GM21786 (cell line): ENCODE measurements around the gene ERN2.

Source experiments
- ATAC-seq: cut with Tn5 transposase; IDR thresholded peaks from one replicate; pipeline ENCODE4 v1.9.1; 2021; ENCODE audit not compliant: unreplicated experiment

ERN2 gene

DNA sequence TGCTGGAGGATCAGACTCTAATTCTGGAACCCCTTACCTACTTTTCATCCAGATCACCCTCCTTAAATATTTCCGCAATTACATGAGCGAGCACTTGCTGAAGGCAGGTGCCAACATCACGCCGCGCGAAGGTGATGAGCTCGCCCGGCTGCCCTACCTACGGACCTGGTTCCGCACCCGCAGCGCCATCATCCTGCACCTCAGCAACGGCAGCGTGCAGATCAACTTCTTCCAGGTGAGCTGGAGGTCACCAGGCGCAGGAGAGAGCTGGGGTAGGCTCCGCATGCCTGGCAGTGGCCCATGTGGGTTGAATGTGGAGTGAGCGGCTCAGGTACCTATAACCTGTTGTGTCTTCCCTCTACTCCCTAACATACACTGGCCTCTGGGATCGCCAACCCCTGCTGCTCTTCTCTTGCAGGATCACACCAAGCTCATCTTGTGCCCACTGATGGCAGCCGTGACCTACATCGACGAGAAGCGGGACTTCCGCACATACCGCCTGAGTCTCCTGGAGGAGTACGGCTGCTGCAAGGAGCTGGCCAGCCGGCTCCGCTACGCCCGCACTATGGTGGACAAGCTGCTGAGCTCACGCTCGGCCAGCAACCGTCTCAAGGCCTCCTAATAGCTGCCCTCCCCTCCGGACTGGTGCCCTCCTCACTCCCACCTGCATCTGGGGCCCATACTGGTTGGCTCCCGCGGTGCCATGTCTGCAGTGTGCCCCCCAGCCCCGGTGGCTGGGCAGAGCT, 23.4 kb downstream of the ERN2 start:
- ATAC-seq, result no peak

DNA sequence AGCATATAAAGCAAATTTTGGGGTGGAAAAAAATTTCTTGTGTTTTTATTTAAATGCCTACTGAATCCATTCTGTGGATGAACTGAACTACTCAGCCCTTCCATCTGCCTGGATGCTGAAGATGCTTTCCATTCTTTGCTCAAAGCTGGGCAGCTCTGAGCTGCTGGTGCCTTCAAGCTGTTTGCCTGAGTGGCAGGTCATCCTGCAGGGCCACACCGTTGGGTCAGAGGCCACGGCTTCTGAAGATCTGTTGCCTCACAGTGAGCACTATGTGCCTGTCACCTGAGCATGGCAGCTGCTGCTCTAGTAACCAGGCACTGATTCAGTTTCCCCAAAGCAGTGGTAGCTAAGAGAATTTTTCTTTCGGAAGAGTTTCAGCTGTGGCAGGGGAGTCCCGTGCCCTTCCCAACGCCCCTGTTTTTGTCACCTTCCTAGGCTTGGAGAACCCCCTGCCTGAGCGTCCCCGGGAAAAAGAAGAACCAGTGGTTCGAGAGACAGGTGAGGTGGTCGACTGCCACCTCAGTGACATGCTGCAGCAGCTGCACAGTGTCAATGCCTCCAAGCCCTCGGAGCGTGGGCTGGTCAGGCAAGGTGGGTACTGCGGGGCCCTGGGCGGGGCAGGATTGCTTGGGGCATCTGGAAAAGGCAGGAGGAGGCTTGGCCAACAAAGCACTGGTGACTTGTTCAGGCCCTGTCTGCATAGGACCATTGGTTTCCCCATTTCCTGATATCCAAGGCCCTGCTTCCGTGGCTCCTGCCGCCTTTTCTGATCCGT, 25.8 kb downstream of the ERN2 start:
- no peak for ATAC-seq

GRCh38 chr16:23683487-23683886, 29.5 kb downstream of the ERN2 start:
- no peak for ATAC-seq

- ATAC-seq, result no peak
Observed at GRCh38 chr16:23682181-23682580, 30.8 kb downstream of the ERN2 start.

DNA sequence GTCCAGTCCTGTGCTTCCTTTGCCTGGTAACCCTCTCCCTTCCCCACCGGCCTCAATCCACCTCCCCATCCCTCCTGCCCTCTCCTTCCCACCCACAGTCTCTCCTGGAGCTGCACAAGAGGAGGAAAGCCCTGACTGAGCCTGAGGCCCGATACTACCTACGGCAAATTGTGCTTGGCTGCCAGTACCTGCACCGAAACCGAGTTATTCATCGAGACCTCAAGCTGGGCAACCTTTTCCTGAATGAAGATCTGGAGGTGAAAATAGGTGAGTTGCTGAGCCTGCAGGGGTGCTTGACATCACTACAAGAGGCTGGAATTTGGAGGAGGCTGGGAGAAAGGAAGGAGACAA, 33.1 kb downstream of the ERN2 start:
- ATAC-seq, result no peak

- no peak for ATAC-seq
Observed at GRCh38 chr16:23679274-23679985, 33.6 kb downstream of the ERN2 start.

- ATAC-seq, result peak; percentile 92
Observed at GRCh38 chr16:23678430-23679273, 34.4 kb downstream of the ERN2 start, which contains the start of gene PLK1. TSS of gene PLK1 (plus strand) at chr16:23678889. CDS start at chr16:23678933, 44 bp downstream.

DNA sequence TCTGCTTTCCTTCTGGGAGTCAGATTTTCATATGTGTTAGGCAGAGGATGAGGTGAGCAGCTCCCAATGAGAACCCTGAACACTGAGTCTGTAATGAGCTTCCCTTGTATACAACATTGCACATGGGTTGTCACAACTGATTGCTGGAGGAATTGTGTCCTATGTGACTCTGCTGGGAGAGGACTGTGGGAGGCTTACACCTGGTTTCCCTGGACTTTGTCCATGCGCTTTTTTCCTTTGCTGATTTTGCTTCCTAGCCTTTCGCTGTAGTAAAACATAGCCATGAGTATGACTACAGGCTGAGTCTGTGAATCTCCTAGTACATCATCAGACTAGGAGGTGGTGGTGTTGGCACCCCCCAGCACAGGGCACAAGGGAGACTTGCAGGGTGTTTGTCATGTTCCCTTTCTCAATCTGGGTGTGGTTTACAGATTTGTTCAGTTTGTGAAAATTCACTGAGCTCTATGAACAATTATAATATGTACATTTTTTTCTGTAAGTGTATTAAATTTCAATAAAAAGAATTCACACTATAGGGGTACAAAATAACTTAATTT, 36.0 kb downstream of the ERN2 start:
- no peak for ATAC-seq

- no peak for ATAC-seq
Observed at GRCh38 chr16:23673971-23674614, 38.9 kb downstream of the ERN2 start.

GRCh38 chr16:23670137-23670776, 42.8 kb downstream of the ERN2 start:
- peak; percentile 98 for ATAC-seq

DNA sequence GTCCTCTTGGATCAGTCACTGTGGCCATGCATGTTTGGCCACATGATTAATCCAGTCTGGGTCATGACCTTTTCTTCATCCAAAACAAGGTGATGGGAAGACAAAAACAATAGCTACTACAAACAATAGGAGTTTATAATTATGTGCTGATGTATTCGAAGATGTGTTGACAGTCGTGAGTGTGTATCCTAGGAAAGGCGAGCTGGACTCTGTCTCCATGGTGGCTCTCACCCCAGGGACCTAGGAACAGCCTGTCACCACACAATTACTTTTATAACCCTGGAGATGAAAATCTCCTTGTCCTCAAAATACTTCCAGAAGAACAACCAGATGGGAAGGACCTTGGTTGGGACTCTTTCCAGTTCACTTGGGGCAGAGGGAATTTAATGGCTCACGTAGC, 44.1 kb downstream of the ERN2 start:
- no peak for ATAC-seq

DNA sequence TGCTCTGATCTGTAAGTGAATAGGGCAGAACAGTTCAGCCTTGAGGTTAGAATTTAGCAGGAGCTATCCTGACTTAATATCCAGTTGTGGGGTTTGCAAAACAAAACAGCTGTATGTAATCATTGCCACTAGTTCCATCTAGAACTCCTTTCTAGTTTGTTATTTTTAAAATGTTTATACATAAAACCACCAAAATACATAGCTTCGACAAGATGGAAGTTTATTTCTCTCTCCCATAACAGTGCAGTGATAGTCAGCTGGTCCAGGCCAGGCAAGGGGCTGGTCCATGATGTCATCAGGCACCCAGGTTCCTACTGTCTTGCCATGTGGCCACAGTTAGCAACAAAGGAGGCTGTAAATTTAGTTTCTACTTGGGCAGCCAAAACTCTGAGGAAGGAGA, 44.8 kb downstream of the ERN2 start:
- ATAC-seq, result no peak

DNA sequence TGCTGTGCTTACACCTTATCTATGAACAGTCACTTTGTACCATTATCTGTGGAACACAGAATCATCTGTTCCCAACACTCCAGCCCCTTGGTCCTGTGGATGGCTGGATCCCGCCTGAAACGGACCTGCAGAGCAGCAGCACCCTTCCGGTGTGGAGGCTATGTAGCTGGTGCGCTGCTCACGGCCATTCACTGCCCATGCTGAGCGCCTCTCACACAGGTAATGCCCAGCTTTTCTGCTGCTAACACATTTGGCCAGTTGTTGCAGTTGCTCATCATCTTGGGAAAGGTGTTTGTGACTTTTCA, 45.7 kb downstream of the ERN2 start:
- ATAC-seq, result no peak

DNA sequence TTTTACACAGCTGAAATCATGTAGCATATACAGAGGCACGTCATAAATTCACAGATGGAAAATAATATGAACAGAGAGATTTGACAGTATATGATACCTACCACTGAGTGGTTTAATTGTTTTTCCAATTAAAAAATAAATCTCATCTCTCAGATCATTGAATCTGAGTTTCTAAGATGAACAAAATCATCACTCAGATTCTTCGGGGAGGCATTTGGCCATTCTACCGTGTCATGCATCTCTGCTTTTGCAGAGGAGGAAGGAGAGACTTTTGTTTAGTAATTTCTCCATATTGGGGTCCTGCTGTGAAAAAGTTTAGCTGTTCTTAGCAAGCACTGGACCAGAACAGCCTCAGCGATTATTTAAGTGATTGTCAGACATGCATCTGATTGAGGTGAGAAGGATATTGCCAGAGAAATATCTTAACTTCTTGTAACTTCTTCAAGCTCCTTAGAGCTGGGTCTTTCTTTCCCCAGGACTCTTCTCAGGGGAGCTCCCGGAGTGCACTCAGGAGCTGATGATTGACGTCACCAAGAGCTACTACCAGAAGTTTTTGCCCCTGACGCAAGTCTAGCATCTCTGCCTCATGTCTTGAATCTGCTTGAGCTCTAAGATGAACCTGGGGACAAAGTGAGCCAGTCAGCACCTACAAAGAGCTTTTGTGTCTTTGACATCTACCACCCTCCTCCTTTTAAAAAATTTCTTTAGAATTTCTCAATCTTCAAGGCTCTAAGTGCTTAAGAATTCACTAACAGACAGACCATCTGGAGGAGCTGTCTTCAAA, 46.3 kb downstream of the ERN2 start:
- no peak for ATAC-seq

DNA sequence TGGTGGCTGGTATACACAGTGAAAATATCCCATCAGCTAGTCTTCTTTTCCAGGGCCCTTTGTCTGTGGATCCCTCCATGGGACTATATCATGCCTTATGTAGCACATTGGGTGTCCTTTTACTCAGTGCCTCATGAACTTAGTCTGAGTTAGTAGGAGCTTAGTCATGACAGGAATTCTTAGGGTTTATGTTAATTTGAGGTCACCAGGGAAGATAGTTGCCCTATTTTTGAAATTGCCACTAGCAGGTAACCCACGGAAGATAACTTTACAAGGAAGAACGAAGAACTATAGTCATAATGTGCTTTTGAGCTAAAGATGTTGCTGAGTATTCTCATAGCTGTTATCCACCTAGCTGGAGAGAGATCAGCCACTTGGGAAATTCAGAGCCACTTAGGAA, 49.1 kb downstream of the ERN2 start:
- no peak for ATAC-seq

DNA sequence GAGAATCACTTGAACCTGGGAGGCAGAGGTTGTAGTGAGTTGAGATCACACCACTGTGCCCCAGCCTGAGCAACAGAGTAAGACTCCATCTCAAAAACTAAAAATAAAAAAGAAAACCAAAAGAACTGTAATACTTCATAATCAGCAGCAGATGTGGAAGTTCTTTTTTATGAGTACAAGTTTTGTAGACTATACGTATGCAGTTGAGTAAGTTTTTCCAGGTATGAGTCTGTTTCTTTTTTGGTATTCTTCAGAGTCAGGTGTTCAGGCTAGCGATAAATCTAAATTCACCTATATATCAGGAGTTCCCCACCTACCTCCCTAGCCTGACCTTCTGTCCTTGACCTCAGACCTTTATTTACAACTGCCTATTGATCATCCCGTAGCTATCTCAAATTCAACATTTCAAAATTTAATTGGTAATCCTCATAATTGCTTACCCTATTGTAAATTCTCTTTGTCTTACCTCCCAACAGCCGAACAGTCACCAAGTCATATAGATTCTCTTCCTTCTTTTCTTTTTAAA, 61.0 kb downstream of the ERN2 start:
- no peak for ATAC-seq

DNA sequence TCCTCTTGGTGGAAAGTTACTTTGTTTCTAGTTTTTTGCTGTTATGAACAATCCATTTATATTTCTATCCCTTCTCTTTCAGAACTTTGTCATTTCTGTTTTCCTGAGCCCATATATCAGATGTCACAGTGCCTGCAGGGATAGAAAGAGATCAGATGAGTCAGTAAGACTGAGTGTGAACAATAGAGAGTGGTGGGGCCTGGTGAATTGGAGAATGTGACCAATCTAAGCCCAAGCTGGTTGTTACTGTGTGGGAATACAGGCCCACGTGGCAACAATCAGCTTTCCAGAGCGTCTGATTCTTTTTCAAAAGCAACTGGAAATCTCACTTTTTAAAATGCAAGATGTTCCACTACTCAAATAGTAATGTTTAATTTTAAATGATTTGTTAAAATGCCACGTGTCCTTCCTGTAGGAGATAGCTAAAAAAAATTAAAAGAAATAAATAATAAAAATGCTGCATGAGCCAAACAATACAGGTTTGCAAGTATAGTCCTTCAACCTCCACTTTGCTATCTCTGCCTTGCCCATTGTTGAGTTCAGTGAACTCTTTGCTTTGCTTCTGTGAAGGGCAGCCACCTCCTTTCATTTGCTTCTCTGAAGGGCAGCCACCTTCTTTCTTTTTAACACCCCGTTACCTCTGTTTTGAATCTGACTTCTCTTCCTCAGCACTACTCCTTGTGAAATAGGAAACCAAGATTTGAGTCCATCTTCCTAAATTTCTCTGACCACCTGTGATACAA, 62.2 kb downstream of the ERN2 start:
- no peak for ATAC-seq

- ATAC-seq, result no peak
Observed at GRCh38 chr16:23642246-23642774, 70.7 kb downstream of the ERN2 start.
